Smooth muscle cell (in vitro differentiated cells): ENCODE data around the gene MEI1. TPM values are rescaled to one million over a fixed set of nuclear protein-coding genes. Genes with fewer than 3 reads are reported as not detected.

Experiments
- DNase-seq: peaks from one replicate; lab custom pipeline; 2025; ENCODE audit not compliant: unreplicated experiment; lab: John Stamatoyannopoulos, UW
- H2AFZ ChIP-seq: fragments of 200-600 bp; sonication (generic); 2 replicates; pipeline ENCODE4 v1.6.0; 2016; ENCODE audit warnings: antibody characterized with exemption, low read depth, mild to moderate bottlenecking
- H3F3A ChIP-seq: fragments of 200-600 bp; sonication (generic); 2 replicates; pipeline ENCODE4 v1.6.0; 2017; ENCODE audit warnings: antibody characterized with exemption, low read depth
- H3K27ac ChIP-seq: fragments of 200-600 bp; sonication (generic); 2 replicates; pipeline ENCODE4 v1.5.1; 2016; ENCODE audit warnings: low read depth, mild to moderate bottlenecking
- H3K27me3 ChIP-seq: fragments of 200-600 bp; sonication (generic); 2 replicates; pipeline ENCODE4 v1.6.1; 2016; ENCODE audit warnings: low read depth, mild to moderate bottlenecking
- H3K36me3 ChIP-seq: fragments of 200-600 bp; sonication (generic); 2 replicates; pipeline ENCODE4 v1.5.1; 2016; ENCODE audit warnings: low read depth
- H3K4me1 ChIP-seq: fragments of 200-600 bp; sonication (generic); 2 replicates; pipeline ENCODE4 v1.5.1; 2016; ENCODE audit warnings: low read depth
- H3K4me2 ChIP-seq: fragments of 200-600 bp; sonication (generic); 2 replicates; pipeline ENCODE4 v1.6.0; 2016; ENCODE audit warnings: mild to moderate bottlenecking
- H3K4me3 ChIP-seq: fragments of 200-600 bp; sonication (generic); 2 replicates; pipeline ENCODE4 v1.5.1; 2016; ENCODE audit warnings: mild to moderate bottlenecking
- H3K79me2 ChIP-seq: fragments of 200-600 bp; sonication (generic); 2 replicates; pipeline ENCODE4 v1.6.0; 2016; ENCODE audit warnings: low read depth, mild to moderate bottlenecking
- H3K9ac ChIP-seq: fragments of 200-600 bp; sonication (generic); 2 replicates; pipeline ENCODE4 v1.6.0; 2016; ENCODE audit warnings: low read depth
- H3K9me3 ChIP-seq: fragments of 200-600 bp; sonication (generic); replicated peaks from 2 replicates; pipeline ENCODE4 v1.5.1; 2016; ENCODE audit warnings: low read depth
- H4K20me1 ChIP-seq: fragments of 200-600 bp; sonication (generic); 2 replicates; pipeline ENCODE4 v1.6.0; 2016; ENCODE audit warnings: low read depth
- CTCF ChIP-seq: fragments of 200-600 bp; sonication (generic); IDR thresholded peaks from 2 replicates; pipeline ENCODE4 v1.5.1; 2017; ENCODE audit warnings: borderline replicate concordance, mild to moderate bottlenecking, antibody characterized with exemption; ENCODE audit not compliant: insufficient read depth, poor library complexity, severe bottlenecking
- WGBS: methylation state at CpG from one replicate; pipeline ENCODE4 v1.1.7; 2016; ENCODE audit warnings: low lambda C conversion rate; 5-methylcytosine and 5-hydroxymethylcytosine counted together
- polyA plus RNA-seq: library from polyadenylated mRNA; unstranded; fragments of >200 nt; fragmentation: Nextera tagmentation; extraction: Ambion mirVana; gene quantifications from 2 replicates; pipeline ENCODE4 v1.2.1, GENCODE V29; 2016
- total RNA-seq: library from RNA; depleted of rRNA; stranded (reverse); fragments of >200 nt; gene quantifications from 2 replicates; pipeline ENCODE4 v1.2.3, GENCODE V29; 2014

MEI1 gene
- total and polyA plus RNA-seq, 2 experiments from 2014 or later, result 0.18 to 3.2 TPM

- Histone ChIP-seq H3K27me3 (no peaks in the 10 kb centered on the region), H3K9me3 (no peaks in the 10 kb centered on the region), H3K4me1 (no peaks in the 10 kb centered on the region), H3K4me2 (no peak overlapping the region), H3K36me3 (no peaks in the 10 kb centered on the region), H3K79me2 (no peaks in the 10 kb centered on the region), H3K9ac (no peak overlapping the region), H3K4me3 (no peak overlapping the region), H3F3A (no peaks in the 10 kb centered on the region), H3K27ac (no peak overlapping the region), H4K20me1 (no peaks in the 10 kb centered on the region), H2AFZ (no peak overlapping the region)
- DNase-seq, result no peak
- no peak for TF ChIP-seq CTCF
- WGBS, result 90% methylated on average over 10 of the region's 10 CpGs
Measured at GRCh38 chr22:41709341-41709740, 10.0 kb downstream of the MEI1 start.

GRCh38 chr22:41713004-41713403 lies 13.7 kb downstream of the MEI1 start:
- Histone ChIP-seq H3K4me1 (no peaks in the 10 kb centered on the region), H3K79me2 (no peaks in the 10 kb centered on the region), H3K9me3 (no peaks in the 10 kb centered on the region), H3K4me2 (no peak overlapping the region), H4K20me1 (no peaks in the 10 kb centered on the region), H3F3A (no peaks in the 10 kb centered on the region), H3K9ac (no peak overlapping the region), H2AFZ (no peak overlapping the region), H3K4me3 (no peak overlapping the region), H3K27ac (no peak overlapping the region), H3K36me3 (no peaks in the 10 kb centered on the region), H3K27me3 (no peaks in the 10 kb centered on the region)
- 74% methylated on average over 9 of the region's 9 CpGs for WGBS
- no peak for DNase-seq
- no peak for TF ChIP-seq CTCF

- no peaks in the 10 kb centered on the region for H3K36me3 ChIP-seq
- no peaks in the 10 kb centered on the region for H3K4me1 ChIP-seq
- H4K20me1 ChIP-seq, result no peaks in the 10 kb centered on the region
- H3K27ac ChIP-seq, result no peak overlapping the region
- 94% methylated on average over 1 of the region's 1 CpG for WGBS
- H3K27me3 ChIP-seq, result no peaks in the 10 kb centered on the region
- no peak overlapping the region for H3K9ac ChIP-seq
- no peak for DNase-seq
- TF ChIP-seq CTCF, result no peak
- no peak overlapping the region for H3K4me3 ChIP-seq
- no peaks in the 10 kb centered on the region for H3F3A ChIP-seq
- H3K79me2 ChIP-seq, result no peaks in the 10 kb centered on the region
- no peak overlapping the region for H3K4me2 ChIP-seq
- no peak overlapping the region for H2AFZ ChIP-seq
- H3K9me3 ChIP-seq, result no peaks in the 10 kb centered on the region
Measured at GRCh38 chr22:41722496-41722895, 23.2 kb downstream of the MEI1 start.

- Histone ChIP-seq H3K27ac (no peak overlapping the region), H3K4me3 (no peak overlapping the region), H3F3A (no peaks in the 10 kb centered on the region), H3K27me3 (no peaks in the 10 kb centered on the region), H4K20me1 (no peaks in the 10 kb centered on the region), H3K4me2 (no peak overlapping the region), H3K4me1 (no peaks in the 10 kb centered on the region), H3K36me3 (no peaks in the 10 kb centered on the region), H2AFZ (no peak overlapping the region), H3K79me2 (no peaks in the 10 kb centered on the region), H3K9me3 (no peaks in the 10 kb centered on the region), H3K9ac (no peak overlapping the region)
- 69% methylated on average over 9 of the region's 9 CpGs for WGBS
- DNase-seq, result no peak
- TF ChIP-seq CTCF, result no peak
Measured at GRCh38 chr22:41725510-41726110, 26.3 kb downstream of the MEI1 start.
